ENCODE results near the gene WWC2.

Gene WWC2

GRCh38 chr4:183356931-183357675 lies 258.0 kb downstream of the WWC2 start:
- TF ChIP-seq GATA2 (IDR thresholded peaks at IDR 0.05; ENCODE audit: low read depth, low read length) (no peak), GATA3 (IDR thresholded peaks at IDR 0.05; ENCODE audit: low read depth, low read length) (no peak)

GRCh38 chr4:183358215-183358755 lies 259.2 kb downstream of the WWC2 start:
- TF ChIP-seq GATA3 (IDR thresholded peaks at IDR 0.05; ENCODE audit: low read depth, low read length) (no peak), GATA2 (IDR thresholded peaks at IDR 0.05; ENCODE audit: low read depth, low read length) (no peak)

GRCh38 chr4:183360161-183360919 lies 261.3 kb downstream of the WWC2 start:
- no peak for TF ChIP-seq GATA2 (IDR thresholded peaks at IDR 0.05; ENCODE audit: low read depth, low read length)
- no peak for TF ChIP-seq GATA3 (IDR thresholded peaks at IDR 0.05; ENCODE audit: low read depth, low read length)

GRCh38 chr4:183362036-183362435 lies 263.0 kb downstream of the WWC2 start:
- TF ChIP-seq GATA2 (IDR thresholded peaks at IDR 0.05; ENCODE audit: low read depth, low read length) (no peak), GATA3 (IDR thresholded peaks at IDR 0.05; ENCODE audit: low read depth, low read length) (no peak)

GRCh38 chr4:183362916-183363542 lies 264.0 kb downstream of the WWC2 start:
- TF ChIP-seq GATA2 (IDR thresholded peaks at IDR 0.05; ENCODE audit: low read depth, low read length) (no peak), GATA3 (IDR thresholded peaks at IDR 0.05; ENCODE audit: low read depth, low read length) (no peak)

GRCh38 chr4:183364025-183364424 lies 265.0 kb downstream of the WWC2 start:
- TF ChIP-seq GATA3 (IDR thresholded peaks at IDR 0.05; ENCODE audit: low read depth, low read length) = no peak
- TF ChIP-seq GATA2 (IDR thresholded peaks at IDR 0.05; ENCODE audit: low read depth, low read length) = no peak

- TF ChIP-seq GATA2 (IDR thresholded peaks at IDR 0.05; ENCODE audit: low read depth, low read length) (no peak), GATA3 (IDR thresholded peaks at IDR 0.05; ENCODE audit: low read depth, low read length) (no peak)
Measured at GRCh38 chr4:183366206-183366835, 267.3 kb downstream of the WWC2 start.

GRCh38 chr4:183369073-183369472 lies 270.0 kb downstream of the WWC2 start:
- TF ChIP-seq GATA3 (IDR thresholded peaks at IDR 0.05; ENCODE audit: low read depth, low read length) = no peak
